ENCODE data around the gene GAS1.

GRCh38 chr9:86924206-86924605 lies 23.1 kb downstream of the GAS1 start:
- TF ChIP-seq SP1 (IDR thresholded peaks at IDR 0.05) (no peak), ZNF384 (IDR thresholded peaks at IDR 0.05) (no peak), BHLHE40 (IDR thresholded peaks at IDR 0.05; ENCODE audit: borderline replicate concordance) (no peak), FOXM1 (IDR thresholded peaks at IDR 0.05; ENCODE audit: borderline replicate concordance) (no peak), SUZ12 (IDR thresholded peaks at IDR 0.05) (no peak), L3MBTL2 (conservative IDR thresholded peaks at IDR 0.05) (no peak), TARDBP (IDR thresholded peaks at IDR 0.05) (no peak), ARNT (IDR thresholded peaks at IDR 0.05) (no peak)
- TF ChIP-seq, protein P1, sequence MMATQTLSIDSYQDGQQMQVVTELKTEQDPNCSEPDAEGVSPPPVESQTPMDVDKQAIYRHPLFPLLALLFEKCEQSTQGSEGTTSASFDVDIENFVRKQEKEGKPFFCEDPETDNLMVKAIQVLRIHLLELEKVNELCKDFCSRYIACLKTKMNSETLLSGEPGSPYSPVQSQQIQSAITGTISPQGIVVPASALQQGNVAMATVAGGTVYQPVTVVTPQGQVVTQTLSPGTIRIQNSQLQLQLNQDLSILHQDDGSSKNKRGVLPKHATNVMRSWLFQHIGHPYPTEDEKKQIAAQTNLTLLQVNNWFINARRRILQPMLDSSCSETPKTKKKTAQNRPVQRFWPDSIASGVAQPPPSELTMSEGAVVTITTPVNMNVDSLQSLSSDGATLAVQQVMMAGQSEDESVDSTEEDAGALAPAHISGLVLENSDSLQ (IDR thresholded peaks at IDR 0.05) = no peak
